ENCODE measurements around the gene XYLB. TPM values are rescaled to one million over a fixed set of nuclear protein-coding genes. Genes with fewer than 3 reads are reported as not detected.
A peak's percentile ranks its signal among the peaks of the same experiment; 100 is the strongest.

Gene XYLB
- total and polyA plus RNA-seq, 2 of the 13 experiments (the other 11 are each of a cell fraction or from before 2014, with no cell fraction given): 25.9 to 30.0 TPM

- TF ChIP-seq, protein P1, sequence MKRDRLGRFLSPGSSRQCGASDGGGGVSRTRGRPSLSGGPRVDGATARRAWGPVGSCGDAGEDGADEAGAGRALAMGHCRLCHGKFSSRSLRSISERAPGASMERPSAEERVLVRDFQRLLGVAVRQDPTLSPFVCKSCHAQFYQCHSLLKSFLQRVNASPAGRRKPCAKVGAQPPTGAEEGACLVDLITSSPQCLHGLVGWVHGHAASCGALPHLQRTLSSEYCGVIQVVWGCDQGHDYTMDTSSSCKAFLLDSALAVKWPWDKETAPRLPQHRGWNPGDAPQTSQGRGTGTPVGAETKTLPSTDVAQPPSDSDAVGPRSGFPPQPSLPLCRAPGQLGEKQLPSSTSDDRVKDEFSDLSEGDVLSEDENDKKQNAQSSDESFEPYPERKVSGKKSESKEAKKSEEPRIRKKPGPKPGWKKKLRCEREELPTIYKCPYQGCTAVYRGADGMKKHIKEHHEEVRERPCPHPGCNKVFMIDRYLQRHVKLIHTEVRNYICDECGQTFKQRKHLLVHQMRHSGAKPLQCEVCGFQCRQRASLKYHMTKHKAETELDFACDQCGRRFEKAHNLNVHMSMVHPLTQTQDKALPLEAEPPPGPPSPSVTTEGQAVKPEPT (CRISPR knock-in tag; IDR thresholded peaks at IDR 0.05; ENCODE audit: low read depth): no peak
- TF ChIP-seq ZNF30 (CRISPR knock-in tag; IDR thresholded peaks at IDR 0.05) (no peak), ZNF614 (CRISPR knock-in tag; IDR thresholded peaks at IDR 0.05; ENCODE audit: borderline replicate concordance) (no peak), TMF1 (CRISPR knock-in tag; IDR thresholded peaks at IDR 0.05; ENCODE audit: low read depth) (no peak), KLF15 (CRISPR knock-in tag; IDR thresholded peaks at IDR 0.05; ENCODE audit: borderline replicate concordance) (no peak), ATF7 (IDR thresholded peaks at IDR 0.05) (no peak), ATF7 (CRISPR knock-in tag; IDR thresholded peaks at IDR 0.05) (no peak), SRY (CRISPR knock-in tag; IDR thresholded peaks at IDR 0.05) (no peak), MAFG (CRISPR knock-in tag; IDR thresholded peaks at IDR 0.05) (no peak), EP300 (IDR thresholded peaks at IDR 0.05; ENCODE audit: low read depth in 2 of 2, low read length in 2 of 2) (peak in 1 of 2 experiments; percentile 66; a peak in 1 of 4 replicates), EP300 (CRISPR knock-in tag; IDR thresholded peaks at IDR 0.05; ENCODE audit: borderline replicate concordance) (no peak), ZNF296 (CRISPR knock-in tag; conservative IDR thresholded peaks at IDR 0.05) (no peak), ZBTB46 (CRISPR knock-in tag; IDR thresholded peaks at IDR 0.05; ENCODE audit: borderline replicate concordance) (no peak), KLF9 (CRISPR knock-in tag; IDR thresholded peaks at IDR 0.05; ENCODE audit: low read depth) (no peak), REL (CRISPR knock-in tag; conservative IDR thresholded peaks at IDR 0.05) (no peak), SMAD1 (CRISPR knock-in tag; IDR thresholded peaks at IDR 0.05; ENCODE audit: borderline replicate concordance, low read depth) (no peak), ZNF747 (CRISPR knock-in tag; IDR thresholded peaks at IDR 0.05; ENCODE audit: borderline replicate concordance) (no peak)
- TF ChIP-seq, protein P2, sequence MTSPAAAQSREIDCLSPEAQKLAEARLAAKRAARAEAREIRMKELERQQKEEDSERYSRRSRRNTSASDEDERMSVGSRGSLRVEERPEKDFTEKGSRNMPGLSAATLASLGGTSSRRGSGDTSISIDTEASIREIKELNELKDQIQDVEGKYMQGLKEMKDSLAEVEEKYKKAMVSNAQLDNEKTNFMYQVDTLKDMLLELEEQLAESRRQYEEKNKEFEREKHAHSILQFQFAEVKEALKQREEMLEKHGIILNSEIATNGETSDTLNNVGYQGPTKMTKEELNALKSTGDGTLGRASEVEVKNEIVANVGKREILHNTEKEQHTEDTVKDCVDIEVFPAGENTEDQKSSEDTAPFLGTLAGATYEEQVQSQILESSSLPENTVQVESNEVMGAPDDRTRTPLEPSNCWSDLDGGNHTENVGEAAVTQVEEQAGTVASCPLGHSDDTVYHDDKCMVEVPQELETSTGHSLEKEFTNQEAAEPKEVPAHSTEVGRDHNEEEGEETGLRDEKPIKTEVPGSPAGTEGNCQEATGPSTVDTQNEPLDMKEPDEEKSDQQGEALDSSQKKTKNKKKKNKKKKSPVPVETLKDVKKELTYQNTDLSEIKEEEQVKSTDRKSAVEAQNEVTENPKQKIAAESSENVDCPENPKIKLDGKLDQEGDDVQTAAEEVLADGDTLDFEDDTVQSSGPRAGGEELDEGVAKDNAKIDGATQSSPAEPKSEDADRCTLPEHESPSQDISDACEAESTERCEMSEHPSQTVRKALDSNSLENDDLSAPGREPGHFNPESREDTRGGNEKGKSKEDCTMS (CRISPR knock-in tag; conservative IDR thresholded peaks at IDR 0.05): no peak
- TF ChIP-seq, protein P3, sequence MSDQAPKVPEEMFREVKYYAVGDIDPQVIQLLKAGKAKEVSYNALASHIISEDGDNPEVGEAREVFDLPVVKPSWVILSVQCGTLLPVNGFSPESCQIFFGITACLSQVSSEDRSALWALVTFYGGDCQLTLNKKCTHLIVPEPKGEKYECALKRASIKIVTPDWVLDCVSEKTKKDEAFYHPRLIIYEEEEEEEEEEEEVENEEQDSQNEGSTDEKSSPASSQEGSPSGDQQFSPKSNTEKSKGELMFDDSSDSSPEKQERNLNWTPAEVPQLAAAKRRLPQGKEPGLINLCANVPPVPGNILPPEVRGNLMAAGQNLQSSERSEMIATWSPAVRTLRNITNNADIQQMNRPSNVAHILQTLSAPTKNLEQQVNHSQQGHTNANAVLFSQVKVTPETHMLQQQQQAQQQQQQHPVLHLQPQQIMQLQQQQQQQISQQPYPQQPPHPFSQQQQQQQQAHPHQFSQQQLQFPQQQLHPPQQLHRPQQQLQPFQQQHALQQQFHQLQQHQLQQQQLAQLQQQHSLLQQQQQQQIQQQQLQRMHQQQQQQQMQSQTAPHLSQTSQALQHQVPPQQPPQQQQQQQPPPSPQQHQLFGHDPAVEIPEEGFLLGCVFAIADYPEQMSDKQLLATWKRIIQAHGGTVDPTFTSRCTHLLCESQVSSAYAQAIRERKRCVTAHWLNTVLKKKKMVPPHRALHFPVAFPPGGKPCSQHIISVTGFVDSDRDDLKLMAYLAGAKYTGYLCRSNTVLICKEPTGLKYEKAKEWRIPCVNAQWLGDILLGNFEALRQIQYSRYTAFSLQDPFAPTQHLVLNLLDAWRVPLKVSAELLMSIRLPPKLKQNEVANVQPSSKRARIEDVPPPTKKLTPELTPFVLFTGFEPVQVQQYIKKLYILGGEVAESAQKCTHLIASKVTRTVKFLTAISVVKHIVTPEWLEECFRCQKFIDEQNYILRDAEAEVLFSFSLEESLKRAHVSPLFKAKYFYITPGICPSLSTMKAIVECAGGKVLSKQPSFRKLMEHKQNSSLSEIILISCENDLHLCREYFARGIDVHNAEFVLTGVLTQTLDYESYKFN (CRISPR knock-in tag; conservative IDR thresholded peaks at IDR 0.05): peak; percentile 74
- TF ChIP-seq, protein P4, sequence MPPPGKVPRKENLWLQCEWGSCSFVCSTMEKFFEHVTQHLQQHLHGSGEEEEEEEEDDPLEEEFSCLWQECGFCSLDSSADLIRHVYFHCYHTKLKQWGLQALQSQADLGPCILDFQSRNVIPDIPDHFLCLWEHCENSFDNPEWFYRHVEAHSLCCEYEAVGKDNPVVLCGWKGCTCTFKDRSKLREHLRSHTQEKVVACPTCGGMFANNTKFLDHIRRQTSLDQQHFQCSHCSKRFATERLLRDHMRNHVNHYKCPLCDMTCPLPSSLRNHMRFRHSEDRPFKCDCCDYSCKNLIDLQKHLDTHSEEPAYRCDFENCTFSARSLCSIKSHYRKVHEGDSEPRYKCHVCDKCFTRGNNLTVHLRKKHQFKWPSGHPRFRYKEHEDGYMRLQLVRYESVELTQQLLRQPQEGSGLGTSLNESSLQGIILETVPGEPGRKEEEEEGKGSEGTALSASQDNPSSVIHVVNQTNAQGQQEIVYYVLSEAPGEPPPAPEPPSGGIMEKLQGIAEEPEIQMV (CRISPR knock-in tag; IDR thresholded peaks at IDR 0.05; ENCODE audit: low read depth): no peak
Measured at GRCh38 chr3:38387862-38388261, 41.3 kb downstream of the XYLB start (continued).

Data from HepG2 (cell line).